ENCODE results near the gene MRPS14.

DNA sequence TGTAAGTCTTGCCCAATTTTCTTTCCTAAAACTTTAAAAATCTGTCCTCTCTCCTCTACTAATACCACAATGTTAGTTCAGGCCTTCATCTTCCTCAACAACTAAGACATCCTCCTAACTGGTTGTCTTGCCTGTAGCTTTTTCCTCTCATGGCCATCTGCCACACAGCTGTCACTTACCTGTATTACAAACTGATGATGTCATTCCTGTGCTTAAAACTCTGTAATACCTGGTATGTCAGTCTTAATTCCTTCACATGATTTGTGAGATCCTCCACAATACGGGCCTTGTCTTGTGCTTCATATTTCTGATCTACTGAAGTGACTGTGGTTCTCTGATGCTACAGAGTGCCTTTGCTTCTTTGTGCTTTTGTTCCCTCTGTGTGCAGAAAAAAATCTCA is 9.8 kb downstream of the MRPS14 start:
- TF ChIP-seq MAX (CRISPR knock-in tag; IDR thresholded peaks at IDR 0.05) (no peak), POLR2AphosphoS5 (IDR thresholded peaks at IDR 0.05; ENCODE audit: control insufficient read depth, insufficient read depth, low read depth, low read length) (no peak), SAP30 (IDR thresholded peaks at IDR 0.05; ENCODE audit: borderline replicate concordance, insufficient read depth, low read depth, low read length, poor library complexity, severe bottlenecking) (no peak)

All from K562 (cell line).